ENCODE data around the gene FOXP1. TPM values are rescaled to one million over a fixed set of nuclear protein-coding genes. Genes with fewer than 3 reads are reported as not detected.

FOXP1 gene
- total and polyA plus RNA-seq, 2 donors from 2014 or later = 6.7 to 87.2 TPM

DNA sequence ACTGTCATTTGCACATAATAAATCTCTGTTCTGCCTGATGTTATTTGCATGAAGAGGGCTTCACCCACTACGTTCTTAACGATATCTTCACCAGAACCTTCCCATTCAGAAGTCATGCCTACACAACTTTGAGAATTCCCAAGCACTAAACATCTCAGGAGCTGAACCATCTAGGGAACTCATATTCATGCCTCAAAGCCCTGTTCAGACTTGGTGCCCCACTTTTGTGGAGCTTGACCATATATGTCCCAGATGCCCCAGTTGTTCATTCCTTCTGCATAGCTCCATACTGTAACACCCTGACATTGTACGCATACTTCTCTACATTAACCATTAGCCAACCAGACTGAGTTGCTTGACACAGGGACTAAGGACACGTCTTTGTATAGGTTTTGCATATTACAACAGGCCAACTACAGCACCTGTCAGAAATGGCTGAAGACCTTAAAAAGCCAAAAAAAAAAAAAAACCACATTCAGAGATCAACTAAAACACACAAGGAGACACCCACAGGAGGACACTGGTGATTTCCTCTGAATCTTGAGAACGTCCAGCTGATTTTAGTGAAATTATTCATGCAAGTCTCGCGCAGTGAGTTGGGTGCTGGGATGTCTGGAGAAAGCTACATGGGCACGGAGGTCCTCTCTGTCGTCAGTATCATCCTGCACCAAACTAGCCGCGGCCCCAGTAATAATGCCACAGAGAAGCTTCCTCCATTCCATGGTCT is 141.4 kb downstream of the FOXP1 start:
- TF ChIP-seq CTCF (IDR thresholded peaks at IDR 0.05; ENCODE audit: borderline replicate concordance, extremely low read depth, insufficient read depth) = no peak
- H3K9me3 ChIP-seq (ENCODE audit: control insufficient read depth in 2 of 3, insufficient read depth in 1 of 3, low read length in 3 of 3) = no peaks in the 10 kb centered on the region
- no peaks in the 10 kb centered on the region for H3K36me3 ChIP-seq (ENCODE audit: control insufficient read depth in 2 of 3, insufficient read depth in 3 of 3, low read length in 3 of 3)
- no peak overlapping the region for H3K4me3 ChIP-seq (ENCODE audit: low read length in 3 of 3)
- H3K27ac ChIP-seq (ENCODE audit: low read depth in 2 of 2, low read length in 2 of 2) = no peak overlapping the region
- no peaks in the 10 kb centered on the region for H3K27me3 ChIP-seq (ENCODE audit: control insufficient read depth, insufficient read depth, low read length)
- DNase-seq (no peak), FAIRE-seq (no peak)
- H3K9ac ChIP-seq (ENCODE audit: low read length in 3 of 3) = no peak overlapping the region
- H3K4me1 ChIP-seq (ENCODE audit: control insufficient read depth in 2 of 3, insufficient read depth in 2 of 3, low read depth in 1 of 3, low read length in 3 of 3) = peaks cover 0 to 4% (median 0%) of the 10 kb centered on the region in 3 donors
- intact Hi-C loops (cut with DNase I) = no loop called here

GRCh38 chr3:71441217-71441924 is 142.2 kb downstream of the FOXP1 start:
- intact Hi-C loops (cut with DNase I) = no loop called here
- H3K4me1 ChIP-seq (ENCODE audit: control insufficient read depth in 2 of 3, insufficient read depth in 2 of 3, low read depth in 1 of 3, low read length in 3 of 3) = peaks cover 0 to 4% (median 0%) of the 10 kb centered on the region in 3 donors
- no peak for TF ChIP-seq CTCF (IDR thresholded peaks at IDR 0.05; ENCODE audit: borderline replicate concordance, extremely low read depth, insufficient read depth)
- no peaks in the 10 kb centered on the region for H3K36me3 ChIP-seq (ENCODE audit: control insufficient read depth in 2 of 3, insufficient read depth in 3 of 3, low read length in 3 of 3)
- no peaks in the 10 kb centered on the region for H3K27me3 ChIP-seq (ENCODE audit: control insufficient read depth, insufficient read depth, low read length)
- H3K27ac ChIP-seq (ENCODE audit: low read depth in 2 of 2, low read length in 2 of 2) = no peak overlapping the region
- no peak overlapping the region for H3K9ac ChIP-seq (ENCODE audit: low read length in 3 of 3)
- no peak for DNase-seq
- no peaks in the 10 kb centered on the region for H3K9me3 ChIP-seq (ENCODE audit: control insufficient read depth in 2 of 3, insufficient read depth in 1 of 3, low read length in 3 of 3)
- FAIRE-seq = no peak
- H3K4me3 ChIP-seq (ENCODE audit: low read length in 3 of 3) = no peak overlapping the region

DNA sequence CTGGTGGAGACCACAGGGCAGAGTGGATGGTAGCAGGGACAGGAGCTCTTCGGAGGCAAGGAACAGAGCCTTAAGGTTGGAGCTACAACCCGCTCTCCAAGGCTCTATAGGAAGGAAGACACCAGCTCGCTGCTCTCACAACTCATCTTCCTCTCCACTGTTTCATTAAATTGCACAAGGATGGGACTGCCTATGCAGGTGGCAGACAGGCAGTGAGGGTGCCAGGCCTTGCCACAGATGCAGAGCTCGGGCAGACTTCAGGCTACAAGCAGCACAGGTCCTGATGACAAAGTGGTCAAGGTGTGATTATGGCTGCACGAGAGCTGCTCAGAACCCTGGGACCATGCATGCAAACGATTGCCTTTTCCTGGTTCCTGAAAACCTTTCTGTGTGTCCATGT is 144.6 kb downstream of the FOXP1 start:
- Histone ChIP-seq H3K27ac (ENCODE audit: low read depth in 2 of 2, low read length in 2 of 2) (no peak overlapping the region), H3K9me3 (ENCODE audit: control insufficient read depth in 2 of 3, insufficient read depth in 1 of 3, low read length in 3 of 3) (no peaks in the 10 kb centered on the region), H3K36me3 (ENCODE audit: control insufficient read depth in 2 of 3, insufficient read depth in 3 of 3, low read length in 3 of 3) (no peaks in the 10 kb centered on the region), H3K27me3 (ENCODE audit: control insufficient read depth, insufficient read depth, low read length) (no peaks in the 10 kb centered on the region), H3K4me1 (ENCODE audit: control insufficient read depth in 2 of 3, insufficient read depth in 2 of 3, low read depth in 1 of 3, low read length in 3 of 3) (peaks cover 0 to 4% (median 0%) of the 10 kb centered on the region in 3 donors), H3K9ac (ENCODE audit: low read length in 3 of 3) (no peak overlapping the region), H3K4me3 (ENCODE audit: low read length in 3 of 3) (no peak overlapping the region)
- intact Hi-C loops (cut with DNase I) = no loop called here
- no peak for DNase-seq
- FAIRE-seq = no peak
- TF ChIP-seq CTCF (IDR thresholded peaks at IDR 0.05; ENCODE audit: borderline replicate concordance, extremely low read depth, insufficient read depth) = no peak
